ENCODE results near the gene HUWE1.

GRCh38 chrX:53584891-53585290, 101.6 kb downstream of the HUWE1 start:
- TF ChIP-seq CTCF (IDR thresholded peaks at IDR 0.05) (no peak), POLR2A (IDR thresholded peaks at IDR 0.05) (no peak)
